GM19452 (cell line): ENCODE measurements around the gene AMFR.

Source experiments
- ATAC-seq: cut with Tn5 transposase; IDR thresholded peaks from one replicate; pipeline ENCODE4 v1.9.1; 2021; ENCODE audit not compliant: unreplicated experiment

Gene AMFR

GRCh38 chr16:56424404-56424764, 961 bp downstream of the AMFR start:
- ATAC-seq = no peak

GRCh38 chr16:56423584-56424403, 1.6 kb downstream of the AMFR start:
- ATAC-seq = no peak

DNA sequence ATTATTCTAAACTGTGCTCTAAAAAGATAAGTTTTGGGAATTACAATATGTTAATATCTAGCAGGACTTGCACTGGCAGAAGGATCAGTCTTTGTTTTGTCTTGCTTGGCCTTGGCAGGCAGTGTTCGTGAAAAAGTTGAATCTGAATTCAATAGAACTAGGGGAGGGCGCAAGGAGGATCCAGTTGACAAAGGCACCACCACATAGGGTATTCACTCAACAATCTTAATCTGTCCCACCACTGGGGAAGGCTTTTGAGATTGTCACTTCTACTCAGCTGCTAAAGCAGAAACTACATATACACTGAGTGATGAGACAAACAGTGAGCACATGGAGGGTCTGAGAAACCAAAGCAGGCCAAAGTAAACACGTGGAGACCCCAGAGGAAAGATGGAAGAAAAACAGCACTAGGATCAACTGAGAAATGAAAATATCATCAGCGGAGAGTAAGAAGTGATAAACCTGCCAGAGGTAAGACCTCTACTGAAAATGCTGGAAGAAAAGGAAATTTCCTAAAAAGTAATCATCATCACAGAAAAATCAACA, 2.4 kb downstream of the AMFR start:
- no peak for ATAC-seq

DNA sequence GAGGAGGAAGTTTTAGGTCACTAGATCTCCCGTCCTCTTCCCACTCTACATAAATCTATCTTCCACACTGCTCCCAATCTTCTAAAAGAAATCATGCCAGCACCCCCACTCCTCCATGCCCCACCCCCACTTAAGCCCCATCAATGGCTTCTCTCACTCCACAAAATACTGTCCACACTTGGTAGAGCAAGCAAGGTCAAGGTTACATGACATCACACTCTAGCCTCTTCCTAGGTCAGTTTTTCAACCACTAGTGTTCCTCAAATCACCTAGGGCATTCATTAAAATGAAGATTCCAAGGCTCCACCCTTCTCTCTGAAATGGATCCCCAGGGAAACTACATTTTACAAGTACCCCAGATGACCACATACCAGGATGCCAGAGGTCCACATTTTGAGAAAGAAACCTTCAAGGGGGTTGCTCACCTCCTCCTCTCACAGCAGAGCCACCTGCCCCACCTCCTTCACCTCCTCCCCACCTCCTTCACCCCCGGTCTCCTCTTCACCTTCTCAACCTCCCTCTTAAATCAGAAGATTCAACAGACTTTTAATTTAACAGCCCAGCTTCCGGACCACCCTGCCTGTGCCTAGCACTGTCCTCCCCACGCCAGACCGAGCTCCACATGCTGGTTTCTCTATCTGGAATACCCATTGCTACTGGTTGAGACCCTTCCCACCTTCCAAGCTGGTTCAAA, 3.2 kb downstream of the AMFR start:
- no peak for ATAC-seq

DNA sequence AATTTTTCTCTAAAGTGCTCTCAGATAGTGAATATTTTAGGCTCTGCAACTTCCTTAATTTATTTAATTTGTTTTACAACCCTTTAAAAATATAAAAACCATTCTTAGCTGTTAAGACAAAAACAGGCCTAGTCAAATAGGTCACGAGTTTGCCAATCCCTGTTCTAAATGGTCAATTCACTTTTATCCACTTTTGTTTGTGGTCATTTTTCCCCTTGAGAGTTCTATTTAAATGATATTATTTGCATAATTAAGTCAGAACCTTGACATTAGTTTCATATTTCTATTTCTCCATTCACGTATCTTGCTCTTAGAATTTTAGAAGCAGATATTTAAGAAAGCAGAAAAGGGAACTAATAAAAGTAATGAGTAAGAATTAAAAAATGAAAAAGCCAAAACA, 4.0 kb downstream of the AMFR start:
- no peak for ATAC-seq

DNA sequence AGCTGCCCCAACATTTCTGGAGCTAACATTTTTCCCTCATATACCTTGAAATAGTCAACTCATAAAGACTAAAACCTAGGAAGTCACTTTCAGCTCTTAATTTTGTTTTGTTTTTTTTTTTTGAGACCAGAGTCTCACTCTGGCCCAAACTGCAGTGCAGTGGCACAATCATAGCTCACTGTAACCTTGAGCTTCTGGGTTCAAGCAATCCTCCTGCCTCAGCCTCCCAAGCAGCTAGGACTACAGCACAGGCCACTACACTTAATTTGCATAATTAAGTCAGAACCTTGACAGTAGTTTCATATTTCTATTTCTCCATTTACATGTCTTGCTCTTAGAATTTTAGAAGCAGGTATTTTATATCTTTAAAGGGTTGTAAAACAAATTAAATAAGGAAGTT, 4.7 kb downstream of the AMFR start:
- ATAC-seq = no peak

- ATAC-seq = no peak
Observed at GRCh38 chr16:56419740-56420548, 5.4 kb downstream of the AMFR start.

GRCh38 chr16:56417138-56417537, 8.2 kb downstream of the AMFR start:
- ATAC-seq = no peak

DNA sequence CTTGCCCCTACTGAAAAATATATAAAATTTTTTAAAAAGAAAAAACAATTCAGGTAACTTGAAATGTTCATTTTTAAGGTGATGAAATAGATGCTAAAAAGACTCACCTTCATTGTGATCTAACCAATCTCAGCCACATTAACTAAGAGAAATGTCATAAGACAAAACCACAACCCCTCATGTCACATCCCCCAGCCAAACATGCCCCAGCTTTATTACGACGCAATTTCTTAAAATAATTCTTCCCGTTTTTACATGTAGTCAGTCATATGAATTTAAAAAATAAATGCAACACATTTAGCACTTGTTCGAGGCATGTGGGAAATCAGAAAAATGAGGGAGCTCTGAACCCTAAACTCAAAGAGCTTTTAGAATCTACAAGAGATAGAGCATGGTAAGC, 9.5 kb downstream of the AMFR start:
- no peak for ATAC-seq

DNA sequence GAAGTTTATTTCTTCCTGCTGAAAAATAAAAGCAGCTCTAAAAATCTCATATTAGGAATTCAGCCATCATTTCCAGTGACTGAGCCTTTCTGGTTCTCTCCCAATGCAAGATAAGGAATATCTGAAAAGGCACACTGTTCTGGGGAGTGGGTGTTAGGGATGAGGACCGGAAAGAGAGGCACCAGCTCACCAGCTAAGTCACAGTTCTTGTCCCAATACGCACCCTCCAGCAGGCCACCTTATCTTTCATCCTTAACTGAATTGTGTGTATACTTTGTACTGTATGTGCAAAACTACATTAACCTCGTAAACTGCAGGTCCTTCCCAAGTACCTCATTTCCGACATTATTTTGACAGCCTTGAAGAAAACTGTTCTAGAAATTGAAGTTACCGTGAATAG, 11.0 kb downstream of the AMFR start:
- no peak for ATAC-seq

GRCh38 chr16:56413381-56413780, 12.0 kb downstream of the AMFR start:
- no peak for ATAC-seq

GRCh38 chr16:56411624-56412023, 13.7 kb downstream of the AMFR start:
- no peak for ATAC-seq

DNA sequence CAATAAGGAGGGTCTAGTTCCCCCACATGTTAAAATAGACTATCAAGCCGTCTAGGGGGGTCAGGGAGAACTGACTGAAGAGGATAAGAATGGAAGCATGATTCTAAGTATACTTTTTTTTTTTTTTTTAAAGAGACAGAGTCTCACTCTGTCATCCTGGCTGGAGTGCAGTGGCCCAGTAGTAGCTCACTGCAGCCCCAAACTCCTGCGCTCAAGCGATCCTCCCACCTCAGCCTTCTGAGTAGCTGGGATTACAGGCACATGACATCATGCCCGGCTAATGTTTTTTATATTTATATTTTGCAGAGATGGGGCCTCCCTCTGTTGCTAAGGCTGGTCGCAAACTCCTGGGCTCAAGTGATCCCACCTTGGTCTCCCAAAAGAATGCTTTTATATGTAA, 14.2 kb downstream of the AMFR start:
- no peak for ATAC-seq

GRCh38 chr16:56409195-56409594, 16.1 kb downstream of the AMFR start:
- no peak for ATAC-seq

DNA sequence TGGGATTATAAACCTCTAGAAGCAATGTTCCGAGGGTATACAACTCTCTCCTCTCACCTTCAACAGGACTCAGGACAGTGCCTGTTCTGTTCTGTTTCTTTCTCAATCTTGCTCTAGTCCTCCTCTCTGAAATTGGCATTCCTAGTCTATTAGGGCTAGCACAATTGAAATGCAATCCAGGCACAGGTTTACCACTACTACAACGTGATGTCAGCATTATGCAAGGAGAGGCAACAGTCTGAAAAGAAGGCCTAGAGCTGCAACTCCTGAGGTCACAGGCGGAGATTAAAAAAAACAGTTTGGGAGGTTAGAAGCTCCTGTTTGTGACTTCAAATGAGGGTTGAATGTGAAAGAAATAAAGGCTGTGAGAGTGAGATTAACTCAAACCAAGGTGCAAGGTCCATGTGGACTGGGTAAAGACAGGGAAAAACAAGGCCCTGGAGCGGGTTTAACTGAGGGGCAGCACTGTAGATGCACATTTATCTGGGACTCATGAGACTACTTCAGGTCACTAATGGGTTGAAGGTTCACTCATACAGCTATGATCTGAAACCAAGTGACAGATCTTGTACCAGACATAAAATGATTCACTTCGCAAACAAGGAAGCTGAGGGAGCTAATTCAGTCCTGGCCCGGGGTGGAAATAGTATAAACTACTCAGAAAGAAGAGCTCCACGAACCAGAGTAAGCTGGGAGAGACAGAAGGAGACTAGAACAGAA, 16.8 kb downstream of the AMFR start:
- no peak for ATAC-seq

DNA sequence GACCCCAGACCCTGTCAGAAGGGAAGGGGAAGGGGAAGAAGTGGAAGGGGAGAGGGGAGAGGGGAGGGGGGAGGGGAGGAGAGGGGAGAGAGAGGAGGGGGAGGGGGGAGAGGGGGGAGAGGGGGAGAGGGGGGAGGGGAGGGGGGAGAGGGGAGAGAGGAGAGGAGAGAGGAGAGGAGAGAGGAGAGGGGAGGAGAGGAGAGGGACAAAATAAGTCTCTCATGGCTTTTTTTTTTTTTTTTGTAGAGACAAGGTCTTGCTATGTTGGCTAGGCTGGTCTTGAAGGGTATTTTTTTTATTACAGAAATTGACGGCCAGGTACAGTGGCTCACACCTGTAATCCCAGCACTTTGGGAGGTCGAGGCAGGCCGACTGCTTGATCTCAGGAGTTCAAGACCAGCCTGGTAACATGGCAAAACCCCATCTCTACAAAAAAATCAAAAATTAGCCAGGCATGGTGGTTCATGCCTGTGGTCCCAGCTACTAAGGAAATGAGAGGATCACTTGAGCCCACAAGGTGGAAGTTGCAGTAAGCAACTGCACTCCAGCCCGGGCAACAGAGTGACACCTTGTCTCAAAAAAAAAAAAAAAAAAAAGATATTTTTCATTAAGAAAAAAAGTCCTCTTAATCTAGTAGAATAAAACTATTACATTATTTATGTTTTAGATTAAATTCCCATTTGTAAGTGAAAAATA, 19.2 kb downstream of the AMFR start:
- ATAC-seq = no peak

DNA sequence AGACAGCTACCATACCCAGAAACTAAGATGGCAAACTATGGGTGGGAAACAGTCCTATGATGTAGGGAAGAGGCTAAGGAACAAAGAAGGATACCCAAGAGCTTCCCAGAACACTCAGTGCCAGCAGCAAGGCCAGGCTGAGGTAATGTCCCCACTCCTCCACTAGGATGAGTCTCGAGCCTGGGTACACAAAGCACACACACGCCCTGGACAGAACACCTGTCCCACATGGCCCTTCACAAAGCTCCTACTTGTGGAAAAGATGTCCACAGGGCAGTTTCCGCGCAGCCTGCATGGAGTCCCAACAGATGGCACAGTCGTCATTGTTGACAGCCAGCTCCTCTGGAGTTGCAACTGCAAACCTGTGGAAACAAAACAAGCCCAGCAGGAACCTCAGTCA, 23.9 kb downstream of the AMFR start:
- no peak for ATAC-seq

GRCh38 chr16:56400458-56400857, 24.9 kb downstream of the AMFR start:
- no peak for ATAC-seq

DNA sequence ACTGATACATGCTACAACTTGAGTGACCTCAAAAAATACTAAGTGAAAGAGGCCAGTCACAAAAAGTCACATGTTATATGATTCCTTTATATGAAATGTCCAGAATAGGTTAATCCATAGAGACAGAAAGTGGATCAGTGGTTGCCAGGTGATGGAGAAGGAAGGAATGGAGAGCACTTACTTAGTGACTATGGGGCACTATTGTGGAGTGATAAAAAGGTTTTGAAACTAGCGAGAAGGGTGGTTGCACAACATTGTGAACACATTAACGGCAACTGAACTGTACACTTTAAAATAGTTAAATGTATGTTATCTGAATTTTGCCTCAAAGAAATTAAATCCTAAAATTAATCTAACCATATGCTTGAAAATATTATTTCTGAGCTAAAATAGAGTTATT, 25.9 kb downstream of the AMFR start:
- no peak for ATAC-seq

GRCh38 chr16:56399047-56399446, 26.3 kb downstream of the AMFR start:
- ATAC-seq = no peak
